CD4-positive, alpha-beta T cell treated with Interferon alpha-2 for 1 hour (primary cell): ENCODE results near the gene CARMIL3.

Experiments
- DNase-seq, 2 donors: peaks; one replicate each; pipeline ENCODE4 v3.0.0-alpha.2; 2020 to 2022

The CARMIL3 gene

GRCh38 chr14:24064091-24064795, 12.4 kb downstream of the CARMIL3 start:
- DNase-seq, result no peak

GRCh38 chr14:24064856-24065255, 13.0 kb downstream of the CARMIL3 start:
- no peak for DNase-seq

GRCh38 chr14:24065408-24065807, 13.6 kb downstream of the CARMIL3 start:
- DNase-seq, result no peak

- DNase-seq, result no peak
These were observed 14.8 kb downstream of the CARMIL3 start for GRCh38 chr14:24066496-24067132.

- DNase-seq, result no peak
These were observed 15.6 kb downstream of the CARMIL3 start for GRCh38 chr14:24067133-24068082.

GRCh38 chr14:24068711-24069410, 17.1 kb downstream of the CARMIL3 start:
- DNase-seq, result no peak

GRCh38 chr14:24069411-24069735, 17.6 kb downstream of the CARMIL3 start:
- no peak for DNase-seq

- no peak for DNase-seq
These were observed 18.7 kb downstream of the CARMIL3 start for GRCh38 chr14:24070285-24071143.

GRCh38 chr14:24071144-24071697, 19.4 kb downstream of the CARMIL3 start, which contains the start of gene CPNE6:
Gene CPNE6 (plus strand): TSS chr14:24071562. CDS start chr14:24072937, 1,375 bp downstream.
- no peak for DNase-seq

GRCh38 chr14:24071836-24072430, 20.1 kb downstream of the CARMIL3 start:
- no peak for DNase-seq

GRCh38 chr14:24072436-24072835, 20.6 kb downstream of the CARMIL3 start:
- no peak for DNase-seq

- no peak for DNase-seq
These were observed 21.4 kb downstream of the CARMIL3 start for GRCh38 chr14:24072881-24073877.

GRCh38 chr14:24074625-24075484, 23.0 kb downstream of the CARMIL3 start:
- DNase-seq, result no peak

GRCh38 chr14:24075485-24076301, 23.9 kb downstream of the CARMIL3 start:
- no peak for DNase-seq

GRCh38 chr14:24076302-24076601, 24.4 kb downstream of the CARMIL3 start:
- no peak for DNase-seq

GRCh38 chr14:24077086-24077485, 25.3 kb downstream of the CARMIL3 start:
- DNase-seq, result no peak

- DNase-seq, result no peak
These were observed 26.3 kb downstream of the CARMIL3 start for GRCh38 chr14:24078146-24078545.

GRCh38 chr14:24079491-24080141, 27.8 kb downstream of the CARMIL3 start:
- no peak for DNase-seq
